Erythroblast (primary cell): Measurements from ENCODE around the gene ZMYND8.

Experiments
- GATA1 ChIP-seq: IDR thresholded peaks from 2 replicates; pipeline ENCODE4 v1.6.1; 2011; ENCODE audit warnings: low read depth, mild to moderate bottlenecking, control low read depth, low read length, moderate library complexity
- POLR2A ChIP-seq: IDR thresholded peaks from 2 replicates; pipeline ENCODE4 v1.6.1; 2011; ENCODE audit warnings: mild to moderate bottlenecking, low read length

DNA sequence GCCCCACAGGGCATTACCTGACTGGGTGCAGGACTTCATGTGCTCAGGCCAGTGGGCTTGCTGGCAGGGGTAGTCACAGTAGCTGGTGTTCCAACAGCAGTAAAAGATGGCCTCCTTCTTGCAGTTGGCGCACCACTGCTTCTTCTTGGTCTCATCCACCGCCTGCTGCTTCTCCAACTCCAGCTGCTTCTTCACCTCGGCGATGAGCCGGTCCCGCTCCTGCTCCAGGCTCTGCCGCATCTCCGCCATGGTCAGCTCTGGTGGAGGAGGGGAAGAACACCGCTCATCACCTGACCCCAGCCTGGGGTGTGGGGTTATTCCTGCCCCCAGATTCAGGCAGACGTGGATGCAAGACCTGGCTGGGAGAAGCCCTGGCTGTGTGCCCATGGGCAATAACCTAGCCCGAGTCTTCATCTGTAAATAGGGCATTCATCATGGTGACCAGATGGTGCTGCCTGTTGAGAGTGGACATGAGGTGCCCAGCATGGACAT is 132.2 kb downstream of the ZMYND8 start:
- TF ChIP-seq POLR2A (no peak), GATA1 (no peak)
